H7 (cell line): ENCODE measurements around the gene EHBP1. TPM values are rescaled to one million over a fixed set of nuclear protein-coding genes. Genes with fewer than 3 reads are reported as not detected.

Experiments
- DNase-seq: peaks from one replicate; pipeline ENCODE4 v3.0.0; 2012
- H3K27me3 ChIP-seq: 2 replicates; pipeline ENCODE4 v1.6.0; 2011; ENCODE audit warnings: mild to moderate bottlenecking, low read length; ENCODE audit not compliant: control insufficient read depth, insufficient read depth
- H3K36me3 ChIP-seq: replicated peaks from 2 replicates; pipeline ENCODE4 v1.5.1; 2011; ENCODE audit warnings: low read length; ENCODE audit not compliant: control insufficient read depth, insufficient read depth
- H3K4me3 ChIP-seq: 2 replicates; pipeline ENCODE4 v1.5.1; 2011; ENCODE audit warnings: low read depth, mild to moderate bottlenecking, control low read depth, low read length, moderate library complexity; ENCODE audit not compliant: insufficient read depth
- total RNA-seq: library from RNA; depleted of rRNA; stranded (reverse); fragments of >200 nt; shearing (Covaris generic); gene quantifications from 2 replicates; pipeline ENCODE4 v1.2.3, GENCODE V29; 2014

Gene EHBP1
- total RNA-seq, 1 experiment from 2014 or later: 13.0 TPM

- no peak for DNase-seq
- Histone ChIP-seq H3K27me3 (no peaks in the 10 kb centered on the region), H3K4me3 (no peak overlapping the region), H3K36me3 (no peaks in the 10 kb centered on the region)
Observed at GRCh38 chr2:62765619-62766376, 60.3 kb downstream of the EHBP1 start.

- no peak for DNase-seq
- no peaks in the 10 kb centered on the region for H3K27me3 ChIP-seq
- no peak overlapping the region for H3K4me3 ChIP-seq
- H3K36me3 ChIP-seq: no peaks in the 10 kb centered on the region
Observed at GRCh38 chr2:62768615-62769014, 63.1 kb downstream of the EHBP1 start.

DNA sequence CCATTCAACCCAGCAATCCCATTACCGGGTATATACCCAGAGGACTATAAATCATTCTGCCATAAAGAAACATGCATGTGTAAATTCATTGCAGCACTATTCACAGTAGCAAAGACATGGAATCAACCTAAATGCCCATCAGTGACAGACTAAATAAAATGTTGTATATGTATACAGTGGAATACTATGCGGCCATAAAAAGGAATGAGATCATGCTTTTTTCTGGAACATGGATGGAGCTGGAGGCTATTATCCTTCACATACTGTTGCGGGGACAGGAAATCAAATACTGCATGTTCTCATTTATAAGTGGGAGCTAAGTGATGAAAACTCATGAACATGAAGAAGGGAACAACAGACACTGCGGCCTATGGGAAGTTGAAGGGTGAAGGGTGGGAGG is 65.1 kb downstream of the EHBP1 start:
- DNase-seq: no peak

GRCh38 chr2:62774555-62775366 is 69.2 kb downstream of the EHBP1 start:
- no peak overlapping the region for H3K4me3 ChIP-seq
- H3K27me3 ChIP-seq: no peaks in the 10 kb centered on the region
- DNase-seq: no peak
- H3K36me3 ChIP-seq: no peaks in the 10 kb centered on the region

More for the DNA sequence above, 65.1 kb downstream of the EHBP1 start:
- Histone ChIP-seq H3K36me3 (no peaks in the 10 kb centered on the region), H3K27me3 (no peaks in the 10 kb centered on the region), H3K4me3 (no peak overlapping the region)

- DNase-seq: no peak
- no peak overlapping the region for H3K4me3 ChIP-seq
- H3K27me3 ChIP-seq: no peaks in the 10 kb centered on the region
- H3K36me3 ChIP-seq: no peaks in the 10 kb centered on the region
Observed at GRCh38 chr2:62775367-62775668, 69.8 kb downstream of the EHBP1 start.

DNA sequence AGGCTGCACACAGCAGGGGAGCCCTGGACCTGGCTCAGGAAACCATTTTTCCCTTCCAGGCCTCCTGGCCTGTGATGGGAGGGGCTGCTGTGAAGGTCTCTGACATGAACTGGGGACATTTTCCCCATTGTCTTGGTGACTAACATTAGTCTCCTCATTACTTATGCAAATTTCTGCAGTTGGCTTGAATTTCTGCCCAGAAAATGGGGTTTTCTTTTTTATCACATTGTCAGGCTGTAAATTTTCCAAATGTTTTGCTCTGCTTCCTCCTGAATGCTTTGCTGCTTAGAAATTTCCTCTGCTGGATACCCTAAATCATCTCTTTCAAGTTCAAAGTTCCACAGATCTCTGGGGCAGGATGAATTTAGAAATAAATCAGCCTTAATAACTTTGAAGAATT is 78.2 kb downstream of the EHBP1 start:
- no peaks in the 10 kb centered on the region for H3K27me3 ChIP-seq
- no peak overlapping the region for H3K4me3 ChIP-seq
- no peaks in the 10 kb centered on the region for H3K36me3 ChIP-seq
- DNase-seq: no peak

DNA sequence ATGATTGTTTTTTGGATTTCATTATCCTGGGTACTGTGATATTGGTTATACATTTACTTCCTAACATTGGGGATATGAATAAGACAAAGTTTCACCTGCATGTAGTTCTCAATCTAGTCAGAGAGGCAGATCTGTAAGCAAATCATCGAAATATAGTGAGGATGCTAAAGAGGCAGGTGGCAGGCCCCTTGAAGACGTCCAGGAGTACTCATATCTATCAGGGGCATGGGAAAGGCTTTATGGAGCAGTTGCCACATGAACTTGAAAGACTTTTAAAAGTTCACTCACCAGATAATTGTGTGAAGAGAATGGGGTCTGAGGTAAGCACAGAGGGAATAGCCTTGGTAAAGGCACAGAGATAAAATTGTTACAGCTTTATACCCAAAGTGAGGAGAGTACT is 78.8 kb downstream of the EHBP1 start:
- Histone ChIP-seq H3K27me3 (no peaks in the 10 kb centered on the region), H3K4me3 (no peak overlapping the region), H3K36me3 (no peaks in the 10 kb centered on the region)
- DNase-seq: no peak

GRCh38 chr2:62785216-62785615 is 79.7 kb downstream of the EHBP1 start:
- Histone ChIP-seq H3K4me3 (no peak overlapping the region), H3K27me3 (no peaks in the 10 kb centered on the region), H3K36me3 (no peaks in the 10 kb centered on the region)
- DNase-seq: no peak

DNA sequence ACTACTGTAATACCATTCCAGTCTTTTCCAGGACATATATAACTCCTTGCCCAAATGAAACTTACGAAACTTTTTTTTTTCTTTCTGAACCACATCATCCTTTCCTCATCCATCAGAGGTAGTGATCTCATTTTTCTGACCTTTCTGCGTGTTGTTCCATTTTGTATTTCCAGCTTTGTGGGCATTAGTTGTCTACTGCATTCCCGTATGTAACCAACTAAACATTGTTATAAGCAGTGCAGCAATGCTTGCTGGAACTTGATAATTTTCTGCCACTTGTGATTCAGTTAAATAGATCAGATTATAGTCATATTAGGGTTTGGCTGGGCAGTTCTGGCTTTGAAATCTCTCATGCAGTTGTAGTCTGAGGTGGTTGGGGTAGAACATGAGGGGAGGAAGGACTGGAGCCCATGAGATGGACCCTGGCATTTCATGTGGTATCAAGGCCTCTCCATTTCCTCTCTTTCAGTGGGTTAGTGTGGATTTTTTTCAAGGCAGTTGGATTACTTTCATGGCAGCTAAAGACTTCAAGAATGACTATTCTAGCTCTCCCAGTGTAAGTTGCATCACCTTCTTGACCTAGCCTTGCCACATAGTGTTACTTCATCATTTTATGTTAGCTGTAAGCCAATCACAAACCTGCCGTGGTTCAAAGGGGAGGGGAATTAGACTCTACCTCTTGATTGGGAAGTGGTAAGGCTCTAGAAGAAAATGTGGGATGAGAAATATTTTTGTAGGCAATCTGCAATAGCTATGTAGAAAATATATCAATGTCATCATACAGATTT is 80.5 kb downstream of the EHBP1 start:
- H3K4me3 ChIP-seq: no peak overlapping the region
- H3K27me3 ChIP-seq: no peaks in the 10 kb centered on the region
- DNase-seq: no peak
- H3K36me3 ChIP-seq: no peaks in the 10 kb centered on the region

DNA sequence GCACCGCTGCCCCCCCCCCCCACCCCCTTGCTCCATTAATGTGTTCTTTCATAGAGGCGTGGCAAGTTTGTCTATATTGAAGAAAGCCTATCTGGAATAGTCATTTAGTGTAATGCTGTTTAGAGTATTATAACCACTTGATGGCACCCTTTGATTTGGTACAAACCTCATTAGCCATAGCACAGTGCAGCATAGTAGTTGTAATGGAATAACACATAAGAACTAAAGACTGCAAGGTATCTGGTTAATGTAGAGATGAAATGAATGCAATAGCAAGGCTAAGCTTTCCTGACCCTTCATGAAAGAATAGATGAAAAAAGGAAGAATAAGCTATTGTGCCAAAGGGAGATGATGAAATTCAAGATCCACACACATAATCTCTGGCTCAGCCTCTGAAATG is 81.9 kb downstream of the EHBP1 start:
- no peak for DNase-seq
- Histone ChIP-seq H3K36me3 (no peaks in the 10 kb centered on the region), H3K4me3 (no peak overlapping the region), H3K27me3 (no peaks in the 10 kb centered on the region)

- Histone ChIP-seq H3K4me3 (no peak overlapping the region), H3K36me3 (no peaks in the 10 kb centered on the region), H3K27me3 (no peaks in the 10 kb centered on the region)
- DNase-seq: no peak
Observed at GRCh38 chr2:62789518-62789917, 84.0 kb downstream of the EHBP1 start.

DNA sequence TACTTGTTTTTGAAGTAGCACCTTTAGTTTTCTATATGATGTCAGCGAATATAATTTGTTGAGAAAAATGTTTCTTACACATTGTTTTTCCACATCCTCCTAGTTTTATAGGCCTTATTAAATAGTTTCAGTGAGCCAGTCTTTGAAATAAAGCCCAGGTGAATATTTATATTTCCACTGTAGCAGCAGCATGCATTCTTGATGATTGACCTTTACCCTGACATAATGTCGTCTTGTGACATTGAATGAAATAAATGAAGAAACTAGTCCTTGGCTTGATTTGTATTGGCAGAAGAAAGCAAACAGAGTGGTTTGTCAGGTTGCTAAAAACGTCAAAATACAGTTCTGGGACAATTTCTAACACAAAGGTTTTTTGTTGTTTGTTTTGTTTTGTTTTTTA is 84.4 kb downstream of the EHBP1 start:
- H3K4me3 ChIP-seq: no peak overlapping the region
- DNase-seq: no peak
- no peaks in the 10 kb centered on the region for H3K36me3 ChIP-seq
- H3K27me3 ChIP-seq: no peaks in the 10 kb centered on the region

GRCh38 chr2:62792408-62792807 is 86.9 kb downstream of the EHBP1 start:
- Histone ChIP-seq H3K27me3 (no peaks in the 10 kb centered on the region), H3K4me3 (no peak overlapping the region), H3K36me3 (no peaks in the 10 kb centered on the region)
- DNase-seq: no peak

- Histone ChIP-seq H3K27me3 (no peaks in the 10 kb centered on the region), H3K4me3 (no peak overlapping the region), H3K36me3 (no peaks in the 10 kb centered on the region)
- no peak for DNase-seq
Observed at GRCh38 chr2:62793213-62793612, 87.7 kb downstream of the EHBP1 start.

DNA sequence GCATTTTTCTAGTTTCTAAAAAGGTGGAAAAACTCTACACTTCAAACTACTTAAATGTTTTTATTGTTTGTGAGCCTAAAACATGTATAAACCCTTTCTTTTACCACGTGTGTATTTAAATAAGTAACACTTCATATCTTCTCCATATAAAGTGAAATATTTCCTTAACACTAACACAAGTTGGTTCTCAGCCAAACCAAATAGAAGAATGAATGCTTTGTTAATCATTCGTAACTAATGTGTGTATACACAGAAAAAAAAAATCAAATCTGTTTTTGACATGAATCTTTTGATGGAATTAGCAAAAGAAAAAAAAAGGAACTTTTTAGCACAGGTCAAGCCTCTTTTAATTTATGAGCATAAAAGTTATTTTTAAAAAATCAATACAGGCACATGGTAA is 89.3 kb downstream of the EHBP1 start:
- no peak overlapping the region for H3K4me3 ChIP-seq
- no peak for DNase-seq
- H3K27me3 ChIP-seq: no peaks in the 10 kb centered on the region
- H3K36me3 ChIP-seq: no peaks in the 10 kb centered on the region
